Panc1 (cell line): ENCODE results near the gene CDH26. TPM values are rescaled to one million over a fixed set of nuclear protein-coding genes. Genes with fewer than 3 reads are reported as not detected.

ENCODE experiments used
- ATAC-seq: fragments of 200-7000 bp; cut with Tn5 transposase; 2 replicates; pipeline ENCODE4 v1.9.1; 2020; ENCODE audit warnings: mild to moderate bottlenecking, moderate library complexity
- BruUV-seq: library from RNA; stranded (reverse); fragments of 400-500 nt; replicated peaks from 2 replicates; lab custom pipeline; 2021; lab: Mats Ljungman, UMichigan
- CTCF ChIA-PET: fragments of 300-600 bp; sonication (Branson Sonifier 250); formaldehyde crosslinking; loops from one replicate; lab custom pipeline; 2022; ENCODE audit warnings: antibody characterized with exemption; lab: Charles Lee
- POLR2A ChIA-PET: fragments of 300-600 bp; sonication (Branson Sonifier 250); formaldehyde crosslinking; loops from one replicate; lab custom pipeline; 2022; ENCODE audit warnings: antibody characterized with exemption; lab: Charles Lee
- DNase-seq: peaks from one replicate; pipeline ENCODE4 v3.0.0-alpha.2; 2010; ENCODE audit warnings: low read depth, low spot score
- H3K27ac ChIP-seq: 2 replicates; pipeline ENCODE4 v1.5.1; 2011; ENCODE audit warnings: mild to moderate bottlenecking, low read length, inconsistent platforms
- H3K27me3 ChIP-seq: fragments of 200-500 bp; sonication (Bioruptor generic); 2 replicates; pipeline ENCODE4 v1.6.0; 2014; ENCODE audit warnings: low read length, inconsistent platforms; ENCODE audit not compliant: control insufficient read depth, insufficient read depth
- H3K36me3 ChIP-seq: fragments of 200-500 bp; sonication (Bioruptor generic); 2 replicates; pipeline ENCODE4 v1.5.1; 2014; ENCODE audit warnings: inconsistent platforms, mild to moderate bottlenecking, low read length, moderate library complexity; ENCODE audit not compliant: control insufficient read depth, insufficient read depth
- H3K4me1 ChIP-seq: 2 replicates; pipeline ENCODE4 v1.5.1; 2011; ENCODE audit warnings: inconsistent platforms, mild to moderate bottlenecking, low read length, moderate library complexity; ENCODE audit not compliant: control insufficient read depth, insufficient read depth
- H3K4me3 ChIP-seq, 2 experiments: 2 replicates each; pipeline ENCODE4 v1.5.1; 2011 to 2012; ENCODE audit warnings: low read depth in 2 of 2, low read length in 2 of 2, mild to moderate bottlenecking in 2 of 2, inconsistent platforms in 1 of 2, moderate library complexity in 1 of 2
- H3K9me3 ChIP-seq: fragments of 200-500 bp; sonication (Bioruptor generic); 2 replicates; pipeline ENCODE4 v1.5.1; 2014; ENCODE audit warnings: low read depth, mild to moderate bottlenecking, inconsistent platforms, low read length, moderate library complexity; ENCODE audit not compliant: control insufficient read depth, insufficient read depth
- POLR2AphosphoS5 ChIP-seq: IDR thresholded peaks from 2 replicates; pipeline ENCODE4 v1.6.1; 2012; ENCODE audit warnings: mild to moderate bottlenecking, low read depth, low read length, moderate library complexity
- SIN3A ChIP-seq: IDR thresholded peaks from 2 replicates; pipeline ENCODE4 v1.6.1; 2012; ENCODE audit warnings: low read depth, mild to moderate bottlenecking, low read length, moderate library complexity, borderline replicate concordance; ENCODE audit not compliant: insufficient read depth
- TCF7L2 ChIP-seq: IDR thresholded peaks from 2 replicates; pipeline ENCODE4 v1.6.1; 2011; ENCODE audit warnings: mild to moderate bottlenecking, low read depth, low read length, inconsistent platforms
- in situ Hi-C: cut with HindIII; loops from 2 replicates; pipeline ENCODE4 v1.10.0; 2016; ENCODE audit warnings: low sequenced_read_pairs, low pct_unique_long_range_greater_than_20kb
- intact Hi-C: fragments of 100-400 bp; cut with micrococcal nuclease; formaldehyde crosslinking; loops from one replicate; pipeline ENCODE4 v1.10.0; 2022; ENCODE audit not compliant: unreplicated experiment
- total RNA-seq: library from RNA; stranded (reverse); gene quantifications from one replicate; pipeline ENCODE4 v1.2.1, GENCODE V29; 2021; ENCODE audit not compliant: unreplicated experiment
- TF ChIP-seq, protein P1 (sequence below), 2 experiments: IDR thresholded peaks; 2 replicates each; pipeline ENCODE4 v1.6.1; 2011 to 2012; ENCODE audit warnings: low read depth in 2 of 2, control low read depth in 1 of 2, low read length in 1 of 2, mild to moderate bottlenecking in 1 of 2, moderate library complexity in 1 of 2; ENCODE audit not compliant: insufficient read depth in 1 of 2
- TF ChIP-seq, protein P2 (sequence below): fragments of 450-650 bp; IDR thresholded peaks from 2 replicates; pipeline ENCODE4 v1.5.1; 2017; ENCODE audit warnings: mild to moderate bottlenecking

The CDH26 gene
- total RNA-seq, 1 experiment from 2014 or later, result 0.46 TPM

DNA sequence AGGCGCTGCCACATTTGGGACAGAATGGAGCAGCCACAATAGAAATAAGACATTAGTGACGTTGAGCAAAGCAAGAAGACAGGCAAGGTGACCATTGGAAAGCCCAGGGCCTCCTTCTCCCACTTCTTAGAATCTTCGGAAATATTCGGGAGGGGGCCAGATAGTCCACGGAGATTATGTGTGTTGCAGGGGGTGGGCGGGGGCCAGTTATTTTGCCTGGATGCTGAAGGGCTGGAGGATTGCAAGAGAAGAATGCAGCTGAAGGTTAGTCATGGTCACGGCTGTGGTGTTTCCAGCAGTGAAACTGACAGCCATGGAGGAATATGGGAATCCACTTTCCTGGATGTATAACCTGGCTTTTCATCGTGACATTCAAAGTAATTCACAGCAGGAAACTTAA is 88.6 kb downstream of the CDH26 start:
- in situ Hi-C loops (no loop called here), intact Hi-C loops (no loop called here)
- Histone ChIP-seq H3K27ac (no peak overlapping the region), H3K36me3 (no peaks in the 10 kb centered on the region), H3K4me1 (no peaks in the 10 kb centered on the region), H3K27me3 (no peaks in the 10 kb centered on the region), H3K9me3 (no peaks in the 10 kb centered on the region), H3K4me3 (no peak overlapping the region)
- POLR2A ChIA-PET, result no interaction called here
- CTCF ChIA-PET, result interaction anchor here (1.1 kb wide), 1 partner anchor 11 kb away, joined by 3 read pairs; no protein-coding TSS in a partner anchor
- ATAC-seq (no peak), DNase-seq (no peak)
- BruUV-seq, result no TSS peak
- TF ChIP-seq, protein P1, sequence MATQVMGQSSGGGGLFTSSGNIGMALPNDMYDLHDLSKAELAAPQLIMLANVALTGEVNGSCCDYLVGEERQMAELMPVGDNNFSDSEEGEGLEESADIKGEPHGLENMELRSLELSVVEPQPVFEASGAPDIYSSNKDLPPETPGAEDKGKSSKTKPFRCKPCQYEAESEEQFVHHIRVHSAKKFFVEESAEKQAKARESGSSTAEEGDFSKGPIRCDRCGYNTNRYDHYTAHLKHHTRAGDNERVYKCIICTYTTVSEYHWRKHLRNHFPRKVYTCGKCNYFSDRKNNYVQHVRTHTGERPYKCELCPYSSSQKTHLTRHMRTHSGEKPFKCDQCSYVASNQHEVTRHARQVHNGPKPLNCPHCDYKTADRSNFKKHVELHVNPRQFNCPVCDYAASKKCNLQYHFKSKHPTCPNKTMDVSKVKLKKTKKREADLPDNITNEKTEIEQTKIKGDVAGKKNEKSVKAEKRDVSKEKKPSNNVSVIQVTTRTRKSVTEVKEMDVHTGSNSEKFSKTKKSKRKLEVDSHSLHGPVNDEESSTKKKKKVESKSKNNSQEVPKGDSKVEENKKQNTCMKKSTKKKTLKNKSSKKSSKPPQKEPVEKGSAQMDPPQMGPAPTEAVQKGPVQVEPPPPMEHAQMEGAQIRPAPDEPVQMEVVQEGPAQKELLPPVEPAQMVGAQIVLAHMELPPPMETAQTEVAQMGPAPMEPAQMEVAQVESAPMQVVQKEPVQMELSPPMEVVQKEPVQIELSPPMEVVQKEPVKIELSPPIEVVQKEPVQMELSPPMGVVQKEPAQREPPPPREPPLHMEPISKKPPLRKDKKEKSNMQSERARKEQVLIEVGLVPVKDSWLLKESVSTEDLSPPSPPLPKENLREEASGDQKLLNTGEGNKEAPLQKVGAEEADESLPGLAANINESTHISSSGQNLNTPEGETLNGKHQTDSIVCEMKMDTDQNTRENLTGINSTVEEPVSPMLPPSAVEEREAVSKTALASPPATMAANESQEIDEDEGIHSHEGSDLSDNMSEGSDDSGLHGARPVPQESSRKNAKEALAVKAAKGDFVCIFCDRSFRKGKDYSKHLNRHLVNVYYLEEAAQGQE (IDR thresholded peaks at IDR 0.05; ENCODE audit: insufficient read depth in 1 of 2, low read depth in 2 of 2, low read length in 1 of 2), result no peak
- TF ChIP-seq SIN3A (no peak), POLR2AphosphoS5 (no peak), TCF7L2 (no peak)
- TF ChIP-seq, protein P2, sequence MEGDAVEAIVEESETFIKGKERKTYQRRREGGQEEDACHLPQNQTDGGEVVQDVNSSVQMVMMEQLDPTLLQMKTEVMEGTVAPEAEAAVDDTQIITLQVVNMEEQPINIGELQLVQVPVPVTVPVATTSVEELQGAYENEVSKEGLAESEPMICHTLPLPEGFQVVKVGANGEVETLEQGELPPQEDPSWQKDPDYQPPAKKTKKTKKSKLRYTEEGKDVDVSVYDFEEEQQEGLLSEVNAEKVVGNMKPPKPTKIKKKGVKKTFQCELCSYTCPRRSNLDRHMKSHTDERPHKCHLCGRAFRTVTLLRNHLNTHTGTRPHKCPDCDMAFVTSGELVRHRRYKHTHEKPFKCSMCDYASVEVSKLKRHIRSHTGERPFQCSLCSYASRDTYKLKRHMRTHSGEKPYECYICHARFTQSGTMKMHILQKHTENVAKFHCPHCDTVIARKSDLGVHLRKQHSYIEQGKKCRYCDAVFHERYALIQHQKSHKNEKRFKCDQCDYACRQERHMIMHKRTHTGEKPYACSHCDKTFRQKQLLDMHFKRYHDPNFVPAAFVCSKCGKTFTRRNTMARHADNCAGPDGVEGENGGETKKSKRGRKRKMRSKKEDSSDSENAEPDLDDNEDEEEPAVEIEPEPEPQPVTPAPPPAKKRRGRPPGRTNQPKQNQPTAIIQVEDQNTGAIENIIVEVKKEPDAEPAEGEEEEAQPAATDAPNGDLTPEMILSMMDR, result no peak

DNA sequence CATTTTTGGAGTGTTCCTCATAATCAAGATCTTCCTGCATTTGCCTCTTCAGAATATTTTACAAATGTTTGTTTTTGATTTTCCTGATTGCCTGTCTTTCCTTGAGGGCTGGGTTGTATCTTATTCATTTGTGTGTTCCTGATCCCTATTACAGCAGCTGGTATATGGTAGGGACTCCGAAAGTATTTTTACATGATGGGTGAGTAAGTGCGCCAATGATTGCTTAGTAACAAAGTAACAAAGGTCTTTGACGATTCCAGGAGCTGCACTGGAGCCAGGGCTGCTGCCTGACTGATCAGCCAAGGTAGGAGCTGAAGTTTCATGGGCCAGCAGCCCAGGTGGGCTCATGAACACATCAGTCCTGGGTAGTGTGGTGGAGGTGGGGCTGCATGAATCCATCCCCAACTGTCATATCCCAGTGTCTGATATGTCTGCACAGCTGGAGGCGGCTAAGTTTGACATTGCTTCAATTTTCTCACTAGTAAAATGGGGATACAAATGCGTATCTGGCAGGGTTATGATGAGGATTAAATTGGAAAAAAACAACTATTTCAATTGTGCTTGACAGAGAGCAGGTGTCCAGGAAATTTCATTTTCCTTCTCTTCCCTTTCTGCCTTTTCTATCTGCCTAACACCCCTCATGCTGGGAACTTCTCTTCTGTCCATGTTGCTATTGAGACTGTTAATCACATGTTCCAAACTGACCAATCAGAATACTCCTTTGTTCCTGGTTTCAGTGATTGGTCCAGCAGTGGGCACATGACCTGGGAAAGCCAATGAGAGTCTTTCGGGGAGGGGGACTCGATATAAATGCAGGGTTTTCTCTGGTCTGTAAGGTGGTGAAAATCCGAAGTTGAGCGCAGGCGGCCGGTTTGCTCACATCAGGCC is 90.7 kb downstream of the CDH26 start:
- in situ Hi-C loops (no loop called here), intact Hi-C loops (no loop called here)
- ChIA-PET POLR2A (no interaction called here), CTCF (no interaction called here)
- TF ChIP-seq TCF7L2 (no peak), POLR2AphosphoS5 (no peak), SIN3A (no peak)
- TF ChIP-seq, protein P2, result no peak
- TF ChIP-seq, protein P1 (IDR thresholded peaks at IDR 0.05; ENCODE audit: insufficient read depth in 1 of 2, low read depth in 2 of 2, low read length in 1 of 2), result no peak
- no peak overlapping the region for H3K4me3 ChIP-seq
- H3K36me3 ChIP-seq, result no peaks in the 10 kb centered on the region
- no TSS peak for BruUV-seq
- H3K9me3 ChIP-seq, result no peaks in the 10 kb centered on the region
- no peak overlapping the region for H3K27ac ChIP-seq
- no peak for ATAC-seq
- no peak for DNase-seq
- peaks cover 4% of the 10 kb centered on the region for H3K27me3 ChIP-seq
- H3K4me1 ChIP-seq, result no peaks in the 10 kb centered on the region; the same call in 1 of the 2 replicates
